HCT116 (cell line): ENCODE measurements around the gene ABCD1. TPM values are rescaled to one million over a fixed set of nuclear protein-coding genes. Genes with fewer than 3 reads are reported as not detected.

ENCODE experiments used
- ATAC-seq: fragments of 200-7000 bp; cut with Tn5 transposase; 2 replicates; pipeline ENCODE4 v1.9.1; 2020; ENCODE audit warnings: mild to moderate bottlenecking, moderate library complexity
- BruUV-seq: library from RNA; stranded (reverse); fragments of 400-500 nt; replicated peaks from 2 replicates; lab custom pipeline; 2021; lab: Mats Ljungman, UMichigan
- CTCF ChIA-PET: fragments of 300-600 bp; sonication (Branson Sonifier 250); formaldehyde crosslinking; loops from one replicate; lab custom pipeline; 2021; ENCODE audit warnings: antibody characterized with exemption; lab: Charles Lee
- POLR2A ChIA-PET: fragments of 300-600, 350-600 bp; sonication (Branson Sonifier 250); formaldehyde crosslinking; loops from one replicate; lab custom pipeline; 2021; ENCODE audit warnings: antibody characterized with exemption; lab: Charles Lee
- RAD21 ChIA-PET, 2 experiments: fragments of 300-600 bp; sonication (Branson Sonifier 250); formaldehyde crosslinking; loops; one replicate each; lab custom pipeline; 2023; ENCODE audit warnings: low total read pairs in 2 of 2; ENCODE audit not compliant: uncharacterized antibody in 2 of 2, unreplicated experiment in 2 of 2, low non-redundant PET in 1 of 2; lab: Charles Lee
- DNase-seq: peaks from one replicate; pipeline ENCODE4 v3.0.0-alpha.2; 2010; ENCODE audit warnings: low read depth, low spot score
- H2AFZ ChIP-seq: fragments of 200-600 bp; shearing (Covaris generic), sonication (generic); 2 replicates; pipeline ENCODE4 v1.6.1; 2017; ENCODE audit warnings: low read depth, mixed run types, mixed read lengths, antibody characterized with exemption, low read length; ENCODE audit not compliant: poor library complexity, severe bottlenecking
- H3K27ac ChIP-seq: 2 replicates; pipeline ENCODE4 v1.5.1; 2012; ENCODE audit warnings: low read depth, low read length
- H3K27me3 ChIP-seq: fragments of 200-600 bp; sonication (generic); 2 replicates; pipeline ENCODE4 v1.6.1; 2016; ENCODE audit warnings: mixed run types, low read length, mixed read lengths; ENCODE audit not compliant: insufficient read depth
- H3K36me3 ChIP-seq, 2 experiments: fragments of 200-500 bp in 1 of 2; fragments of 200-600 bp in 1 of 2; sonication (Bioruptor generic) in 1 of 2; sonication (generic) in 1 of 2; 2 replicates each; pipeline versions ENCODE4 v1.5.1 to v1.6.1; 2014 to 2016; ENCODE audit warnings: low read length in 2 of 2, inconsistent platforms in 1 of 2, mixed read lengths in 1 of 2, mixed run types in 1 of 2; ENCODE audit not compliant: insufficient read depth in 2 of 2, control insufficient read depth in 1 of 2
- H3K4me1 ChIP-seq, 2 experiments: fragments of 200-600 bp in 1 of 2; sonication (generic) in 1 of 2; 2 replicates each; pipeline versions ENCODE4 v1.5.1 to v1.6.1; 2012 to 2017; ENCODE audit warnings: low read length in 2 of 2, inconsistent platforms in 1 of 2, mild to moderate bottlenecking in 1 of 2, mixed read lengths in 1 of 2, mixed run types in 1 of 2, moderate library complexity in 1 of 2; ENCODE audit not compliant: insufficient read depth in 2 of 2, control insufficient read depth in 1 of 2
- H3K4me2 ChIP-seq: fragments of 200-600 bp; sonication (generic); 2 replicates; pipeline ENCODE4 v1.6.1; 2017; ENCODE audit warnings: mixed run types, low read length, mixed read lengths
- H3K4me3 ChIP-seq, 2 experiments: fragments of 200-600 bp in 1 of 2; sonication (generic) in 1 of 2; replicated peaks in 1 of 2; 2 replicates each; pipeline ENCODE4 v1.5.1; 2011 to 2016; ENCODE audit warnings: low read length in 2 of 2, control low read depth in 1 of 2, low read depth in 1 of 2, mild to moderate bottlenecking in 1 of 2, mixed read lengths in 1 of 2, mixed run types in 1 of 2
- H3K79me2 ChIP-seq: fragments of 200-600 bp; sonication (generic); 2 replicates; pipeline ENCODE4 v1.6.1; 2017; ENCODE audit warnings: mild to moderate bottlenecking, mixed run types, low read length, moderate library complexity, mixed read lengths; ENCODE audit not compliant: insufficient read depth
- H3K9ac ChIP-seq: fragments of 200-600 bp; sonication (generic); 2 replicates; pipeline ENCODE4 v1.6.1; 2016; ENCODE audit warnings: low read length, mixed read lengths
- H3K9me2 ChIP-seq: fragments of 200-600 bp; sonication (generic), shearing (Covaris generic); 2 replicates; pipeline ENCODE4 v1.6.1; 2017; ENCODE audit warnings: mixed run types, mild to moderate bottlenecking, moderate library complexity; ENCODE audit not compliant: insufficient read depth
- H3K9me3 ChIP-seq, 2 experiments: fragments of 200-500 bp in 1 of 2; fragments of 200-600 bp in 1 of 2; sonication (Bioruptor generic) in 1 of 2; sonication (generic) in 1 of 2; 2 replicates each; pipeline ENCODE4 v1.6.1; 2014 to 2017; ENCODE audit warnings: low read length in 2 of 2, mixed read lengths in 2 of 2, inconsistent platforms in 1 of 2, low read depth in 1 of 2, mild to moderate bottlenecking in 1 of 2, mixed run types in 1 of 2, moderate library complexity in 1 of 2; ENCODE audit not compliant: control insufficient read depth in 1 of 2, insufficient read depth in 1 of 2
- H4K20me1 ChIP-seq: fragments of 200-600 bp; sonication (generic), shearing (Covaris generic); 2 replicates; pipeline ENCODE4 v1.6.1; 2017; ENCODE audit warnings: mixed run types, mild to moderate bottlenecking, moderate library complexity; ENCODE audit not compliant: insufficient read depth
- CBX3 ChIP-seq: IDR thresholded peaks from 2 replicates; pipeline ENCODE4 v1.6.1; 2012; ENCODE audit warnings: low read depth
- EZH2phosphoT487 ChIP-seq: fragments of 200-600 bp; IDR thresholded peaks from 2 replicates; pipeline ENCODE4 v1.6.1; 2018; ENCODE audit warnings: antibody characterized with exemption, borderline replicate concordance
- JUND ChIP-seq: IDR thresholded peaks from 2 replicates; pipeline ENCODE4 v1.6.1; 2012
- POLR2A ChIP-seq: IDR thresholded peaks from 2 replicates; pipeline ENCODE4 v1.7.0; 2011; ENCODE audit warnings: borderline replicate concordance; ENCODE audit not compliant: insufficient read depth, insufficient read length; ENCODE audit errors: extremely low read depth
- RAD21 ChIP-seq: IDR thresholded peaks from 2 replicates; pipeline ENCODE4 v1.6.1; 2012; ENCODE audit warnings: low read depth, mild to moderate bottlenecking
- REST ChIP-seq: IDR thresholded peaks from 2 replicates; pipeline ENCODE4 v1.6.1; 2012; ENCODE audit warnings: low read depth
- SIN3A ChIP-seq: IDR thresholded peaks from 2 replicates; pipeline ENCODE4 v1.6.1; 2012; ENCODE audit warnings: low read depth
- SRF ChIP-seq: IDR thresholded peaks from 2 replicates; pipeline ENCODE4 v1.6.1; 2012; ENCODE audit warnings: low read depth
- TCF7L2 ChIP-seq: IDR thresholded peaks from 2 replicates; pipeline ENCODE4 v1.7.0; 2011; ENCODE audit warnings: borderline replicate concordance, inconsistent platforms; ENCODE audit not compliant: insufficient read depth, insufficient read length; ENCODE audit errors: extremely low read depth
- YY1 ChIP-seq: IDR thresholded peaks from 2 replicates; pipeline ENCODE4 v1.6.1; 2011; ENCODE audit warnings: low read length, low read depth, moderate library complexity, mild to moderate bottlenecking; ENCODE audit not compliant: insufficient replicate concordance; ENCODE audit errors: extremely low read depth
- ZBTB33 ChIP-seq: IDR thresholded peaks from 2 replicates; pipeline ENCODE4 v1.6.1; 2011; ENCODE audit warnings: mild to moderate bottlenecking, low read length, moderate library complexity; ENCODE audit not compliant: insufficient replicate concordance; ENCODE audit errors: extremely low read depth
- ZFX ChIP-seq: fragments of 450-650 bp; IDR thresholded peaks from 2 replicates; pipeline ENCODE4 v1.6.1; 2017
- ZNF274 ChIP-seq: fragments of 200-500 bp; sonication (Bioruptor generic); IDR thresholded peaks from 2 replicates; pipeline ENCODE4 v1.6.1; 2014; ENCODE audit warnings: mild to moderate bottlenecking, low read depth, low read length, inconsistent platforms
- intact Hi-C: fragments of 100-400 bp; cut with micrococcal nuclease; formaldehyde crosslinking; loops from 2 replicates; pipeline ENCODE4 v1.10.0; 2022
- total RNA-seq: library from RNA; stranded (reverse); gene quantifications from one replicate; pipeline ENCODE4 v1.2.1, GENCODE V29; 2021; ENCODE audit not compliant: unreplicated experiment
- TF ChIP-seq, protein P1 (sequence below), 3 experiments: fragments of 200-600 bp in 1 of 3; sonication (generic) in 1 of 3; IDR thresholded peaks in 2 of 3; conservative IDR thresholded peaks in 1 of 3; 2 replicates each; pipeline ENCODE4 v1.5.1; 2012 to 2017; ENCODE audit warnings: low read depth in 2 of 3, low read length in 2 of 3, antibody characterized with exemption in 1 of 3, borderline replicate concordance in 1 of 3, control low read depth in 1 of 3, mild to moderate bottlenecking in 1 of 3, mixed read lengths in 1 of 3, mixed run types in 1 of 3, moderate library complexity in 1 of 3; ENCODE audit not compliant: insufficient read depth in 1 of 3
- TF ChIP-seq, protein P2 (sequence below): IDR thresholded peaks from 2 replicates; pipeline ENCODE4 v1.6.1; 2012

The ABCD1 gene
- total RNA-seq, 1 experiment from 2014 or later: 7.1 TPM

GRCh38 chrX:153725039-153725831, 579 bp downstream of the ABCD1 start:
- BruUV-seq: TSS peak; percentile 63
- Histone ChIP-seq H3K9ac (peak overlapping the region; percentile 50), H3K36me3 (peaks cover 6 to 9% of the 10 kb centered on the region in 2 experiments; a peak in 2 of 4 replicates), H3K4me2 (peak overlapping the region; percentile 84), H3K9me3 (no peaks in the 10 kb centered on the region), H3K27me3 (no peaks in the 10 kb centered on the region), H3K4me3 (peak overlapping the region; percentile 31 to 70), H3K79me2 (peaks cover 32% of the 10 kb centered on the region), H3K4me1 (peaks cover 39 to 45% of the 10 kb centered on the region in 2 experiments), H3K9me2 (no peaks in the 10 kb centered on the region), H2AFZ (no peak overlapping the region), H3K27ac (peak overlapping the region; percentile 85), H4K20me1 (no peaks in the 10 kb centered on the region)
- RAD21 ChIA-PET: no interaction called here
- no peak for DNase-seq
- intact Hi-C loops: no loop called here
- CTCF ChIA-PET: no interaction called here
- TF ChIP-seq ZFX: no peak
- TF ChIP-seq SRF: no peak
- TF ChIP-seq, protein P1, sequence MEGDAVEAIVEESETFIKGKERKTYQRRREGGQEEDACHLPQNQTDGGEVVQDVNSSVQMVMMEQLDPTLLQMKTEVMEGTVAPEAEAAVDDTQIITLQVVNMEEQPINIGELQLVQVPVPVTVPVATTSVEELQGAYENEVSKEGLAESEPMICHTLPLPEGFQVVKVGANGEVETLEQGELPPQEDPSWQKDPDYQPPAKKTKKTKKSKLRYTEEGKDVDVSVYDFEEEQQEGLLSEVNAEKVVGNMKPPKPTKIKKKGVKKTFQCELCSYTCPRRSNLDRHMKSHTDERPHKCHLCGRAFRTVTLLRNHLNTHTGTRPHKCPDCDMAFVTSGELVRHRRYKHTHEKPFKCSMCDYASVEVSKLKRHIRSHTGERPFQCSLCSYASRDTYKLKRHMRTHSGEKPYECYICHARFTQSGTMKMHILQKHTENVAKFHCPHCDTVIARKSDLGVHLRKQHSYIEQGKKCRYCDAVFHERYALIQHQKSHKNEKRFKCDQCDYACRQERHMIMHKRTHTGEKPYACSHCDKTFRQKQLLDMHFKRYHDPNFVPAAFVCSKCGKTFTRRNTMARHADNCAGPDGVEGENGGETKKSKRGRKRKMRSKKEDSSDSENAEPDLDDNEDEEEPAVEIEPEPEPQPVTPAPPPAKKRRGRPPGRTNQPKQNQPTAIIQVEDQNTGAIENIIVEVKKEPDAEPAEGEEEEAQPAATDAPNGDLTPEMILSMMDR (IDR thresholded peaks at IDR 0.05 in 2 of 3, conservative IDR thresholded peaks at IDR 0.05 in 1 of 3; ENCODE audit: borderline replicate concordance in 1 of 3, insufficient read depth in 1 of 3, low read depth in 2 of 3, low read length in 2 of 3): no peak
- TF ChIP-seq POLR2A: no peak
- TF ChIP-seq, protein P2, sequence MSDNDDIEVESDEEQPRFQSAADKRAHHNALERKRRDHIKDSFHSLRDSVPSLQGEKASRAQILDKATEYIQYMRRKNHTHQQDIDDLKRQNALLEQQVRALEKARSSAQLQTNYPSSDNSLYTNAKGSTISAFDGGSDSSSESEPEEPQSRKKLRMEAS: no peak
- no peak for TF ChIP-seq TCF7L2
- no peak for TF ChIP-seq SIN3A
- no peak for TF ChIP-seq JUND
- TF ChIP-seq EZH2phosphoT487: no peak
- TF ChIP-seq ZBTB33: no peak
- no peak for TF ChIP-seq ZNF274
- no peak for TF ChIP-seq YY1
- no peak for TF ChIP-seq CBX3
- no peak for TF ChIP-seq RAD21
- no peak for TF ChIP-seq REST
- POLR2A ChIA-PET: no interaction called here
- no peak for ATAC-seq
